GM06990 (cell line): Measurements from ENCODE around the gene ERC2.
"Not testable (repeated sequence)": the region's sequence is repeated elsewhere in the genome, so short reads cannot be mapped to it uniquely, and the experiment has no call there.

Experiments
- DNase-seq: peaks from one replicate; pipeline ENCODE4 v3.0.0-alpha.2; 2011; ENCODE audit not compliant: insufficient read length; ENCODE audit errors: extremely low read depth
- H3K27me3 ChIP-seq: replicated peaks from 2 replicates; pipeline ENCODE4 v1.6.0; 2011; ENCODE audit warnings: low read length; ENCODE audit not compliant: control insufficient read depth, insufficient read depth
- H3K36me3 ChIP-seq: 2 replicates; pipeline ENCODE4 v1.5.1; 2011; ENCODE audit warnings: low read length; ENCODE audit not compliant: control insufficient read depth, insufficient read depth
- H3K4me3 ChIP-seq: replicated peaks from 2 replicates; pipeline ENCODE4 v1.5.1; 2011; ENCODE audit warnings: low read depth, mild to moderate bottlenecking, control low read depth, low read length
- CTCF ChIP-seq: IDR thresholded peaks from 2 replicates; pipeline ENCODE4 v1.5.1; 2011; ENCODE audit warnings: low read length, control low read depth, mild to moderate bottlenecking, inconsistent platforms; ENCODE audit not compliant: insufficient read depth, poor library complexity, severe bottlenecking

Gene ERC2

GRCh38 chr3:55505776-55506175, 962.5 kb downstream of the ERC2 start:
- TF ChIP-seq CTCF: no peak
- no peak for DNase-seq
- Histone ChIP-seq H3K36me3 (no peaks in the 10 kb centered on the region), H3K27me3 (no peaks in the 10 kb centered on the region), H3K4me3 (no peak overlapping the region)

- not testable (repeated sequence) for DNase-seq, H3K4me3 ChIP-seq, H3K36me3 ChIP-seq, H3K27me3 ChIP-seq
- peak; percentile 38 for TF ChIP-seq CTCF
Measured at GRCh38 chr3:55505102-55505501, 963.2 kb downstream of the ERC2 start.

GRCh38 chr3:55501905-55502304, 966.4 kb downstream of the ERC2 start:
- no peak overlapping the region for H3K4me3 ChIP-seq
- no peaks in the 10 kb centered on the region for H3K27me3 ChIP-seq
- no peaks in the 10 kb centered on the region for H3K36me3 ChIP-seq
- DNase-seq: no peak
- TF ChIP-seq CTCF: no peak

- Histone ChIP-seq H3K4me3 (no peak overlapping the region), H3K27me3 (no peaks in the 10 kb centered on the region; the same call in 1 of the 2 replicates), H3K36me3 (no peaks in the 10 kb centered on the region)
- DNase-seq: no peak
- no peak for TF ChIP-seq CTCF
Measured at GRCh38 chr3:55500555-55501330, 967.5 kb downstream of the ERC2 start.

GRCh38 chr3:55498520-55498919, 969.7 kb downstream of the ERC2 start:
- no peaks in the 10 kb centered on the region; the same call in 1 of the 2 replicates for H3K27me3 ChIP-seq
- H3K4me3 ChIP-seq: no peak overlapping the region
- no peak for TF ChIP-seq CTCF
- no peak for DNase-seq
- no peaks in the 10 kb centered on the region for H3K36me3 ChIP-seq
